Measurements from ENCODE around the gene HDAC9.
"Not testable (repeated sequence)": the region's sequence is repeated elsewhere in the genome, so short reads cannot be mapped to it uniquely, and the experiment has no call there.

The HDAC9 gene

GRCh38 chr7:18666107-18666728 is 170.7 kb downstream of the HDAC9 start:
- DNase-seq = peak; percentile 43 to 49

- DNase-seq = no peak
Observed at GRCh38 chr7:18667466-18667865, 171.9 kb downstream of the HDAC9 start.

GRCh38 chr7:18671176-18671575 is 175.6 kb downstream of the HDAC9 start:
- DNase-seq = no peak

GRCh38 chr7:18675579-18675978 is 180.0 kb downstream of the HDAC9 start:
- no peak for DNase-seq

- DNase-seq = no peak
Observed at GRCh38 chr7:18679261-18679660, 183.7 kb downstream of the HDAC9 start.

GRCh38 chr7:18680576-18680975 is 185.0 kb downstream of the HDAC9 start:
- no peak for DNase-seq

- no peak for DNase-seq
Observed at GRCh38 chr7:18684916-18685315, 189.4 kb downstream of the HDAC9 start.

GRCh38 chr7:18685971-18686370 is 190.4 kb downstream of the HDAC9 start:
- DNase-seq = no peak

GRCh38 chr7:18689551-18689950 is 194.0 kb downstream of the HDAC9 start:
- no peak for DNase-seq

- peak; percentile 1 to 12 for DNase-seq
Observed at GRCh38 chr7:18693406-18693805, 197.9 kb downstream of the HDAC9 start.

- no peak for DNase-seq
Observed at GRCh38 chr7:18693816-18694215, 198.3 kb downstream of the HDAC9 start.

- no peak for DNase-seq
Observed at GRCh38 chr7:18694484-18694883, 198.9 kb downstream of the HDAC9 start.

GRCh38 chr7:18694911-18695310 is 199.4 kb downstream of the HDAC9 start:
- DNase-seq = no peak

GRCh38 chr7:18698258-18698734 is 202.7 kb downstream of the HDAC9 start:
- no peak for DNase-seq

GRCh38 chr7:18700147-18700546 is 204.6 kb downstream of the HDAC9 start:
- no peak for DNase-seq

- no peak for DNase-seq
Observed at GRCh38 chr7:18702071-18702829, 206.7 kb downstream of the HDAC9 start.

- DNase-seq = no peak
Observed at GRCh38 chr7:18703685-18704084, 208.1 kb downstream of the HDAC9 start.

GRCh38 chr7:18706670-18707069 is 211.1 kb downstream of the HDAC9 start:
- no peak for DNase-seq

- DNase-seq = no peak
Observed at GRCh38 chr7:18708204-18708603, 212.7 kb downstream of the HDAC9 start.

- DNase-seq = no peak
Observed at GRCh38 chr7:18715988-18716387, 220.4 kb downstream of the HDAC9 start.

GRCh38 chr7:18721429-18721828 is 225.9 kb downstream of the HDAC9 start:
- no peak for DNase-seq

GRCh38 chr7:18724318-18724717 is 228.8 kb downstream of the HDAC9 start:
- DNase-seq = no peak

- no peak for DNase-seq
Observed at GRCh38 chr7:18727115-18727870, 231.7 kb downstream of the HDAC9 start.

- not testable (repeated sequence) for DNase-seq
Observed at GRCh38 chr7:18736012-18736411, 240.5 kb downstream of the HDAC9 start.
